Measurements from ENCODE around the gene C14orf180. TPM values are rescaled to one million over a fixed set of nuclear protein-coding genes. Genes with fewer than 3 reads are reported as not detected.
"Not testable (repeated sequence)": the region's sequence is repeated elsewhere in the genome, so short reads cannot be mapped to it uniquely, and the experiment has no call there.

Gene C14orf180
- total RNA-seq, 1 donor from 2014 or later, result not detected

DNA sequence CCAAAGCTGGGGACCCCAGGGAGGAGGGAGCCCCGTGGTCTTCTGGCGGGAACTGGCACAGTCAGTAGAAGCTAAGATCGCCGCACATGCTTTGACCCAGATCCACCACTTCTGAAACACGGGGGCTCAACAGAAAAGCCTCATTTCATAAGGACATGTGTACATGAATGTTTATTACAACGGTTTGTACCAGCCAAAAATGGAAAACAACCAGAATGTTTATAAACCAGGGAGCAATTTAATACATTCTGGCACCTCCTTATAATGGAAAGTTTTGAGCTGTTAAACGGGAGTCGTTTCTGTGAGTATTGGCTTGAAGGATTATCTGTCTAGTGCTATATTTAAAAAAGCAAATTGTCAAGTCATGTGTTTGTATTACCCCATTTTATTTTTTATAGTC, 32.3 kb downstream of the C14orf180 start:
- no peak for DNase-seq (ENCODE audit: low read depth in 2 of 2)

DNA sequence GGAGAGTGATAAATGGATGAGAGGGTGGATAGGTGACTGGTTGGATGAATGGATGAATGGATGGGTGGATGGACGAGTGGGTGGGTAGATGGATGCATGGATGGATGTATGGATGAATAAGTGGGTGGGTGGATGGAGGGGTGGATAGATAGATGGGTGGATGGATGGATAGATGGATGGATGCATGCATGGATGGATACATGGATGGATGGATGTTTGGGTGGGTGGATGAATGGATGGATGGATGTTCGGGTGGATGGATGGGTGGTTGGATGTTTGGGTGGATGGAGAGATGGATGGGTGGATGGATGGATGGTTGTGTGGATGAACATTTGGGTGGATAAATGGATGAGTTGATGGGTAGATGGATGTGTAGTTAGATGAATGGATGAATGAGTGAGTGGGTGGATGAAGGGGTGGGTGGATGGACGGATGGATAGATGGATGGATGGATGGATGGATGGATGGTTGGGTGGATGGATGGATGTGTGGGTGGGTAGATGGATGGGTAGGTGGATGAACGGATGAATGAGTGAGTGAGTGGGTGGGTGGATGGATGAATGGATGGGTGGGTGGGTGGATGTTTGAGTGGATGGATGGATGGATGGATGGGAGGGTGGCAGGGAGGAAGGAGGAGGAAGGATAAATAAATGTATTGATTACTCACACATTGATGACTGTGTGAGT, 34.7 kb downstream of the C14orf180 start:
- no peak for DNase-seq (ENCODE audit: low read depth in 2 of 2)

DNA sequence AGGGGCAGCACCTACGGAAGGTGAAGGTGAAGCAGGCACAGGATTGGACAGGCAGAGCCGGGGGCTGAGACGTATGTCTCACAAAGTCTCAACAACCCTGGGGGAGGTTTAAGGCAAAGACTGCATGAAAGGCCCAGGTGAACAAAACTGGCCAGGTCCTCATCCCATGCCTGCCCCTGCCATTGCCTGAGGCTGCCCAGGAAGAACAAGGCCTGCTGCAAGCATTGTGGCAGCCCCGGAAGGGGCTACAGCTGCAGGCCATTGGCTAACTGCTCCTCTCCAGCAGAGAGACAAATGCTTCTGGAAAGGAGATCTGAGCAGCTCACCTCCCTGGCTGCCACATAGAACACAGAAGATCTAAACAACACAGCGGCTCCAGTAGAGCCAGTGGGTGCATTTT, 45.4 kb downstream of the C14orf180 start:
- DNase-seq (ENCODE audit: low read depth in 2 of 2), result no peak

DNA sequence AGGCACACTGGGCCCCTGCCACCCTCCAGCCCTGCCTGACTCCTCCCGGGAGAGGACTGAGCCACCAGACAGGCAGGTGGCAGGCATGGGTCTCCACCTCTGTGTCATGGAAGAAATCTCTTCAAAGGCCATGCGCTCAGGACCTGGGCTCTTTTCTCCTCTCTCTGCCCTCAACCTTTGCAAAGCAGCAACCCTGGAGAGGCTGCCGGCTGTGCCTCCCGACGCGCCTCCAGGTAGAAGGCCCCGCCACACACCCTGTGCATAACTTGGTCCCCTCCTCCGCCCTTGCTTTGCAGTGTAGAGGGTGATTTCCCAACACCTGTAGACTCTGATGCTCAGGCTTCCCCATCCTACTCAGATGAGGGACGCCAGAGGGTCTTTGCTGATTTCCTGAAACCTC, 53.2 kb downstream of the C14orf180 start:
- no peak for DNase-seq (ENCODE audit: low read depth in 2 of 2)

DNA sequence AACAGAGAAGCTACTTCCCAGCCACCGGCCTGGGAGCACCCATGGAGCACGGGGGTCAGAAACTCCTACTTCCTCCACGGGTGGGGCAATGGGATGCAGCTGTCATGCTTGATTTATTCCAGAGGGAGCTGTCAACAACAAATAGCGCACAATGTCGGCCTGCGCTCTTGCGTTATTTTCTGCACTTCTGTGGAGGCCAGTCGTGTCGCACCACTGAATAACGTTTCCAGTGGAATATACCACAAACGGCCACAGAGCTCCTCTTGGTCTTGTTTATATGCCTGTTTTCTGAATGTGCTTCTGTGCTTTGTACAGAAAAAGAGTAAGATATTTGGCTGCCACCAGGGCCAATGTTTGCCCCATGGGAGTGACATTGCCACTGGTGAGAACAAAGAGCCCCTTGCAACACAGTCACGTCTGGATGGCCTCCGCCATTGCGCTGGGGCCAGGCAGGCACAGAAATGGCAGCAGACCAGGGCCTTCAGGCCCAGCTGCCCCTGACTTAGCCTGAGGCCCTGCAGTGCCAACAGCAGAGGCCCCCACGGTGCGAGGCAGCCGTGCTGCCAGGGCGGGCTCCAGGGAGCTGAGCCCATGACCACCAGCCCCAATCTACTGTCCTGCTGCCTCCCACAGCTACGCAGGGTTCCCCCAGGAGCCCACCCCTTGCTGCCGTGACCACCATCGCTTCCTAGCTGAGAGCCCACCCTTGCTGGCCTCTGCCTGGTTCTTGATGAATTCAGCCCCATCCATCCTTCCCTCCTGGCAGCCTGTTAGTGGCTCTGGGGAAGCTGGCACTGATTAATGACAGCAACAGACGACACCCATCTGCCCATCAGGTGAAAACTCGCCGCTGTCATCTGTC, 53.9 kb downstream of the C14orf180 start:
- DNase-seq (ENCODE audit: low read depth in 2 of 2), result no peak

DNA sequence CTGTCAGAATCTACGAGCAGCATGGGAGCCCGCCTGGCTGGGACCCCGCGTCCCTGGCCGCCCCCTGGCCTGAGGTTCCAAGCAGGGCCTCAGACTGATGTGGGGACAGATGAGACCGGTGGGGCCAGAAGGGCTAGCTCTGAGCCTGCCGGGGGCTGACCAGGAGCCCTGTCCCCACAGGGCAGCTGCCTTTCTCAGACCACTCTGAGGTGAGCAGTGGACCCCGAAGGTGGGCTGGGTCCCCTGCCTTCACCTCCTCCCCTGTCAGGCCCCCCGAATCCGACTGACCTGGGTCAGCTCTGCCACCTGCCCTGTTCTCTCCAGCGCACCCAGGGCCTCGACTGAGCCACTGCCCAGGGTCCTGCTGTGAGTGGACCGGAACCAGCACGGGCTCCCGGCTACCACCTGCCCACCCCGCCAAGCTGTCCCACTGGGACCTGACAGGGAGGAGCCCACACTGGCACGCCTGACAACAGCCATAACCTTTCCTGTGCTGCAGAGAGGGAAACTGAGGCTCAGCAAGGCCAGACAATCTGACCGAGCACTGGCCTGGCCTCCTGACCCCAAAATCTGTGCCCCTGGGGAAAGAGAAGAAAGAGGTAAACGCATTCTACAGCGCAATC, 54.7 kb downstream of the C14orf180 start:
- no peak for DNase-seq (ENCODE audit: low read depth in 2 of 2)

DNA sequence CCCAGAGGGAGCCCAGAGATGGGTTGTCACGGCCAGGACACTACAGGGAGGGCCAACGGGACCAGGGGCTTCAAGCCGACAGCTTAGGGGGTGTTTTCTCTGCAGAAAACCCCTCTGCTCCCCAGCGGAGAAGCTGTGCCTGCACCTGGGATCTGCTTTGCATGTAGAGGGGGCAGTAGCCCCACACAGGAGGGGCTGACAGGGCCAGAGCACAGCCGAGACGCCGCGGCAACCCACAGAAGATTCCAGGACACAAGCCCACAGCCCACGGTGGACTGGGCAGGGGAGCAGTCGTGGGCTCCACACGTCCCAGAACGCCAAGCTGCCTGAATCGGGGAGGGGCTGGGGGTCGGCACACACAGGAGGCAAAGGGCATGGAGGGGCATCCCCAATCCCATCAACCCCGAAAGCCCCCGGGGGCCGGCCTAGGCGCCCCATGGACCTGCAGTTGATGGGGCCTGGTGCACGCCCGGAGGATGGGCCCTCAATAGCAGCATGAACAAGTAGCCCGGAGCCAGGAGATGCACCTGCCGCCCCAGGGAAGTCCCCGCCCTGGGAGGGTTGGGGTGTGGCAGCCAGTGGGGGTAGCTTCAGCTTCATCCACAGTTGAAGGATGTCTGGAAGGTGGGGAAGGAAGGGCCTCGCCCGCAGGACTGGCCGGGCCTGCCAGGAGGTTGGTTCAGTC, 55.5 kb downstream of the C14orf180 start:
- no peak for DNase-seq (ENCODE audit: low read depth in 2 of 2)

DNA sequence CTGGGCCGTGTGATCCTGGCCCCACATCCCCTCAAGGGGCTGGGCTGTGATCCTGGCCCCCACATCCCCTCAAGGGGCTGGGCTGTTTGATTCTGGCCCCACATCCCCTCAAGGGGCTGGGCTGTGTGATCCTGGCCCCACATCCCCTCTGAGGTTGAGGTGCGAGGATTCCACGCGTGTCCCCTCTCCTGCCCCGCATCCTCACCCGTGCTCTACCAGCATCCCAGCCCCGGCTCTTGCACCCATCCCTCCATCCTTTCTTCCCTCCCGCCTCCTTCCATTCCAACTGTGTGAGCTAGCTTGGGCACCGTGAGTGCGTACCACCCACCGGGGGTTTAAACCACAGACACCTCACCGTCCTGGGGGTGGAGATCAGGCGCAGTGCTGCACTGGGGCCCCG, 56.2 kb downstream of the C14orf180 start:
- DNase-seq (ENCODE audit: low read depth in 2 of 2), result no peak

DNA sequence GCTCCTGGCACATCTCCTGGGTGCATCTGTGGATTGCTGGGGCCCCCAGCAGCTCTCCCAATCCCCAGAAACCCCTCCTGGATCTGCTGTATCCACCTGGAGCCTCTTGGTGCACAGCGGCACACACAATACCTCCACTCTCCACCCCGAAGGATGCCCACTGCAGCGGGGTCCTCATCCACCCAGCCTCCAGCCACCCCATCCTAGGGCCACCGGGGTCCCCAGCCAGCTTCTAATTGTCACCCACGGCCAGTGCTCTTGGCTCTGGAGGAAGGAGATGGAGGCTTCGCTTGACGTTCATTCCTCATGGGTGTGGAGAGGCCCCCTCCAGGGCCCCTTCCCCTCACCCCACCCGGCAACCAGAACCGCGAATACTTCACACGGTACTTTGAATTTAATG, 56.6 kb downstream of the C14orf180 start:
- DNase-seq (ENCODE audit: low read depth in 2 of 2), result no peak

DNA sequence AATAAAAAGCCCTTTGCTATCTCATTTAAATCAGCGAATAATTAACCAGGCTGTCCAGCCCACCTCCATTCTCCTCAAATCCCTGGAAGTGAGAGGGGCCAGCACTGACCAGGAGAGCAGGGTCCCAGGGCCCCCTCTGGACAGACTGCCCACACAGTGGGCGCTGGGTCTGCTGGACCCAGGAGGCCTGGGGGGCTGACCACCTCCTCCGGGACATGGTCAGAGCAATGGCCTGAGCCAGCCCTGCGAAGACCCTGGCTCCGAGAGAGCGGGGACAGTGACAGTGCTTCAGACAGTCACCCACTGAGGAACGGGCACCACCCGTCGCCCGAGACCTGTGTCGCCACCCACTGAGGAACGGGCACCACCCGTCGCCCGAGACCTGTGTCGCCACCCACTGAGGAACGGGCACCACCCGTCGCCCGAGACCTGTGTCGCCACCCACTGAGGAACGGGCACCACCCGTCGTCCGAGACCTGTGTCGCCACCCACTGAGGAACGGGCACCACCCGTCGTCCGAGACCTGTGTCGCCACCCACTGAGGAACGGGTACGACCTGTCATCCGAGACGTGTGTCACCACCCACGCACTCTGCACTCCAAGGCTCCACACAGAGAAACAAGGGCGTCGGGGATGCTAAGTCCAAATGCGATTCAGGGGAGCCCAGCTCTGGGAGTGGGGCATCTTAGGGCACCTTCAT, 57.4 kb downstream of the C14orf180 start:
- DNase-seq (ENCODE audit: low read depth in 2 of 2), result not testable (repeated sequence)

DNA sequence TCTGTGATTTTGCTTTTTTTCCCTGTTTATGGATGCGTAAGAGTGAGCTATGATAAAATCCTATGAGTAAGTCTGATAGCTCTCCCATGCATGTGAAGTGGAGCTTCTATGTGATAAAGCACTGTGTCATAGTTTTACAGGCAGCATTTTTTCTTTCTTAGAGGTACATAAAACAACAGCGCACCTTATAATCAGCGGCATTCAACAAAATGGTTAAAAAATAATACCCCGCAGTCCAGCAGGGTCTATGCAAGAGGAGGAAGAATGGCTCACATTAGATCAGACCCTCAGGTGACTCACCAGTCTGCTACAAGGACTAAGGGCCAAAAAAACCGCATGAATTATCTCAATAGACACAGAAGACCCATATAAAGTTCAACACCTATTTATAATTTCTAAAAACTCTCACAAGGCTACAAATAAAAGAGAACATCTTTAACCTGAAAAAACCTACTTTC, 58.0 kb downstream of the C14orf180 start:
- DNase-seq (ENCODE audit: low read depth in 2 of 2), result no peak

DNA sequence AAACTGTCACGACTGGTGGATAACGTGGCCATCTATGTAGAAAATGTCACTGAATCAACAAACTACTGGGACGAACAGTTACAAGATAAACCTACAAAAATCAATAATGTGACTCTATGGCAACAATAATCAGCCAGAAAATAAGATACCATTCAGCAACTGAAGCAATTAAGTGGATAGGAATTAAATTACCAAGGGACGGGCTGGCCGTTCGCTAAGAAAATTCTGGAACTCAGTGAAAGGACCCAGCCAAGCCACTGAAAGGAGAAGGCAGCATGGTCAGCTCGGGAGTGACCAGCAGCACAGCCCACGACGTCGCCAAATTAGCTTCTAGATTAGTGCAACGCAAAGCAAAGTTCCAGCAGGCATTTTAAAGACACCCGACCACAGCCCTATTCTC, 58.6 kb downstream of the C14orf180 start:
- DNase-seq (ENCODE audit: low read depth in 2 of 2), result no peak

DNA sequence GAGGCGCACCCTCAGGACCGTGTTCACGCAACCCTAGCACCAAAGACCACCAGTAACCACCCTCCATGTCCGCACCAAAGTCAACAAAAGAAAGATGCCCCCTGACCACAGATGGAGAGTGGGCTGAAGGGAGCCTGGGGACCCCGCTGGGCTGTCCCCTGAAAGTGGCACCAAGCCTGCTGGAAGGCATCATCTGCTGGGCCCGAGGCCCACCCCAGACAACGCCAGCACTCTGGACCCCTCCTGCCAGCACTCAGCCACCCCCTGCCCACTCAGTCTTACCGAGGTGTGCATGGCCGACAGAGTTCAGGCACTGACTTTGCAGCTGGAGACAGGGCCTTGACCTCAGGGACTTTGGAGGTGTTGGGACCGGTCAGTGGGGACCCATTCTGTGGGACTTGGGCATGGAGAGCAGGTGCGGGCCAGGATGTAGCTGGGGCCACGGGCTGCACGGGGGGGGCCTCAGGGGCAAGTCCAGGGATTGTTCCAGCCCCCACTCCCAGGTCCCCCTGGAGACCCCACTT, 59.4 kb downstream of the C14orf180 start:
- DNase-seq (ENCODE audit: low read depth in 2 of 2), result no peak

DNA sequence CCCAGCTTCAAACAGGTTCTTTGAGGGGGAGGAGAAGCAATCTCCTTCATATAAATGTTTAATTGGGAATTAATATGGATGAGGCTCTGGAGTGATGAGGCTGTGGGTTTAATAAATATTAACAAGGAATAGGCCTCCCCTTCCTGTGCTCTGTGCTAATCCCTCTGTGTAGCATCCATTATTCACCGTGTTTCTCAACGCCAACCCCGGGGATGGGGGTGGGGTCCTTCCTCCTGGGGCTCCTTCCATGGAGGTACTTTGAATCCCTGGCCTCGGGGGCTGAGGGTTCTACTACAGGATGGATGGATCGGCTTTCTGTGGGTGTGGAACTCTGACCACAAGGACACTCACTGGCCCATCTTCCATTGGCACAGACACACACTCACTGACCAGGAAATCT, 59.9 kb downstream of the C14orf180 start:
- no peak for DNase-seq (ENCODE audit: low read depth in 2 of 2)

Other genes starting within 250 kb of the C14orf180 start
- gene TMEM179, start 25.0 kb downstream of the C14orf180 start, total RNA-seq, result 0.13 TPM in 2 replicates
- 25.3 and 36.9 TPM in 2 replicates for gene INF2, start 109.9 kb downstream of the C14orf180 start, total RNA-seq
- gene ADSS1, start 144.5 kb downstream of the C14orf180 start, total RNA-seq, result 0.77 and 2.0 TPM in 2 replicates
- gene SIVA1, start 173.4 kb downstream of the C14orf180 start, total RNA-seq, result 79.8 and 97.4 TPM in 2 replicates
- 127 and 146 TPM in 2 replicates for gene AKT1, start 216.0 kb downstream of the C14orf180 start, total RNA-seq
- 3.2 and 5.4 TPM in 2 replicates for gene ZBTB42, start 221.3 kb downstream of the C14orf180 start, total RNA-seq